Stimulated activated CD8-positive, alpha-beta memory T cell treated with anti-CD3 and anti-CD28 coated beads, Interleukin-15, amount 100 ng/mL, for 1 hour (primary cell): Measurements from ENCODE around the gene ESR2.
"Not testable (repeated sequence)": the region's sequence is repeated elsewhere in the genome, so short reads cannot be mapped to it uniquely, and the experiment has no call there.

Source experiments
- DNase-seq: peaks from one replicate; pipeline ENCODE4 v3.0.0-alpha.2; 2020; ENCODE audit warnings: low read depth

ESR2 gene

GRCh38 chr14:64037869-64038745, 256.1 kb downstream of the ESR2 start:
- DNase-seq, result not testable (repeated sequence)

GRCh38 chr14:64035143-64035542, 259.0 kb downstream of the ESR2 start:
- no peak for DNase-seq
